ENCODE results near the gene C2orf76. TPM values are rescaled to one million over a fixed set of nuclear protein-coding genes. Genes with fewer than 3 reads are reported as not detected.
A peak's percentile ranks its signal among the peaks of the same experiment; 100 is the strongest.

The C2orf76 gene
- total and polyA plus RNA-seq, 10 of the 15 experiments (the other 5 are each of a cell fraction or from before 2014, with no cell fraction given): 14.0 to 46.1 (median 25.4) TPM

DNA sequence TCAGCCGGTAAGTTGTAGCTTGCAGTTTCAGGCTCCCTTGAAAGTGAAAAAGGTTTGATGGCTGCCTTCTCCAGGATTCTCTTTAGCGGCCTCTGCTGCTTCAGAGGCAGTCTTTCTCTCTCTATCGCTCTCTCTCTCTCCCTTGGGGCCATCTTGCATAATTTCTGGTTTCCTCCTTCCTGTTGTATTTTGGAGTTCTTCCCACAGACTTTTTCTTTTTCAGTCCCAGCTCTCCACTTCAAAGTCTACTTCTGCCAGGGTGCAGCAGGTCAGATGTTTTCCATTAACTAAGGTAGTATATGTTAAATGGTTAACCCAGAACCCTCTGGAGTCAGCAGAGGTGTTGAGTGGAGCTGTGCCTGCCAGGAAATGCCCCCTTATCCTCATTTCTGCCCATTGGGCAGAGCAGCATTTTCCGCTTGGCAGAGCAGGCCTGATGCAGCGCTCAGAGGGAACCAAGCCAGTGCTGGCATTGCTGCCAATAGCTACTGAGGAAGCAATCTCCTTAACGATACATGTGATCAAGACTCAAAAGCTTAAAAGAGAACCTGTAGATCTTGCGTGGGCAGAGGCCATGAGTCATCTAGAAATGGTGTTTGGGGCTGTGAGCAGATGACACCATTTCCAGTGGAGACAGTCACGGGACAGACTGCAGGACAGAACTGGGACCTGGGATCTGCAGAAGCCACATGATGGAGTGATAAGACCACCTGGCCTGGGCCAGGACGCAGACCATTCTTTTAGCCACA lies 20.9 kb upstream of the C2orf76 start (continued):
- TF ChIP-seq, protein P1, sequence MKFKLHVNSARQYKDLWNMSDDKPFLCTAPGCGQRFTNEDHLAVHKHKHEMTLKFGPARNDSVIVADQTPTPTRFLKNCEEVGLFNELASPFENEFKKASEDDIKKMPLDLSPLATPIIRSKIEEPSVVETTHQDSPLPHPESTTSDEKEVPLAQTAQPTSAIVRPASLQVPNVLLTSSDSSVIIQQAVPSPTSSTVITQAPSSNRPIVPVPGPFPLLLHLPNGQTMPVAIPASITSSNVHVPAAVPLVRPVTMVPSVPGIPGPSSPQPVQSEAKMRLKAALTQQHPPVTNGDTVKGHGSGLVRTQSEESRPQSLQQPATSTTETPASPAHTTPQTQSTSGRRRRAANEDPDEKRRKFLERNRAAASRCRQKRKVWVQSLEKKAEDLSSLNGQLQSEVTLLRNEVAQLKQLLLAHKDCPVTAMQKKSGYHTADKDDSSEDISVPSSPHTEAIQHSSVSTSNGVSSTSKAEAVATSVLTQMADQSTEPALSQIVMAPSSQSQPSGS (IDR thresholded peaks at IDR 0.05; ENCODE audit: low read length): peak; percentile 34; the same call in 1 of the 2 replicates
- TF ChIP-seq, protein P2, sequence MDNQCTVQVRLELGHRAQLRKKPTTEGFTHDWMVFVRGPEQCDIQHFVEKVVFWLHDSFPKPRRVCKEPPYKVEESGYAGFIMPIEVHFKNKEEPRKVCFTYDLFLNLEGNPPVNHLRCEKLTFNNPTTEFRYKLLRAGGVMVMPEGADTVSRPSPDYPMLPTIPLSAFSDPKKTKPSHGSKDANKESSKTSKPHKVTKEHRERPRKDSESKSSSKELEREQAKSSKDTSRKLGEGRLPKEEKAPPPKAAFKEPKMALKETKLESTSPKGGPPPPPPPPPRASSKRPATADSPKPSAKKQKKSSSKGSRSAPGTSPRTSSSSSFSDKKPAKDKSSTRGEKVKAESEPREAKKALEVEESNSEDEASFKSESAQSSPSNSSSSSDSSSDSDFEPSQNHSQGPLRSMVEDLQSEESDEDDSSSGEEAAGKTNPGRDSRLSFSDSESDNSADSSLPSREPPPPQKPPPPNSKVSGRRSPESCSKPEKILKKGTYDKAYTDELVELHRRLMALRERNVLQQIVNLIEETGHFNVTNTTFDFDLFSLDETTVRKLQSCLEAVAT (IDR thresholded peaks at IDR 0.05): peak; percentile 36; the same call in 1 of the 2 replicates
- TF ChIP-seq IKZF2 (IDR thresholded peaks at IDR 0.05) (peak; percentile 73 to 75), CHD2 (IDR thresholded peaks at IDR 0.05; ENCODE audit: borderline replicate concordance, low read depth, low read length) (no peak), SIX5 (IDR thresholded peaks at IDR 0.05; ENCODE audit: low read depth, low read length, severe bottlenecking) (no peak), NFIC (IDR thresholded peaks at IDR 0.05; ENCODE audit: low read depth, low read length) (peak; percentile 34; the same call in 1 of the 2 replicates), EP300 (IDR thresholded peaks at IDR 0.05; ENCODE audit: borderline replicate concordance in 1 of 2, control insufficient read depth in 1 of 2, low read depth in 2 of 2, low read length in 2 of 2) (peak in 1 of 2 experiments; percentile 32; a peak in 1 of 4 replicates), SUZ12 (IDR thresholded peaks at IDR 0.05; ENCODE audit: unreplicated experiment) (no peak), PAX5 (IDR thresholded peaks at IDR 0.05; ENCODE audit: borderline replicate concordance, low read depth, low read length) (peak; percentile 61; the same call in 1 of the 2 replicates), RAD51 (IDR thresholded peaks at IDR 0.05) (peak; percentile 67), BACH1 (IDR thresholded peaks at IDR 0.05; ENCODE audit: borderline replicate concordance) (peak; percentile 33; the same call in 1 of the 2 replicates), FOXK2 (IDR thresholded peaks at IDR 0.05) (no peak), POLR2AphosphoS5 (IDR thresholded peaks at IDR 0.05; ENCODE audit: low read length) (no peak), ZNF207 (IDR thresholded peaks at IDR 0.05; ENCODE audit: borderline replicate concordance) (no peak), JUNB (IDR thresholded peaks at IDR 0.05) (peak; percentile 56), PAX8 (IDR thresholded peaks at IDR 0.05) (no peak)
- TF ChIP-seq, protein P3, sequence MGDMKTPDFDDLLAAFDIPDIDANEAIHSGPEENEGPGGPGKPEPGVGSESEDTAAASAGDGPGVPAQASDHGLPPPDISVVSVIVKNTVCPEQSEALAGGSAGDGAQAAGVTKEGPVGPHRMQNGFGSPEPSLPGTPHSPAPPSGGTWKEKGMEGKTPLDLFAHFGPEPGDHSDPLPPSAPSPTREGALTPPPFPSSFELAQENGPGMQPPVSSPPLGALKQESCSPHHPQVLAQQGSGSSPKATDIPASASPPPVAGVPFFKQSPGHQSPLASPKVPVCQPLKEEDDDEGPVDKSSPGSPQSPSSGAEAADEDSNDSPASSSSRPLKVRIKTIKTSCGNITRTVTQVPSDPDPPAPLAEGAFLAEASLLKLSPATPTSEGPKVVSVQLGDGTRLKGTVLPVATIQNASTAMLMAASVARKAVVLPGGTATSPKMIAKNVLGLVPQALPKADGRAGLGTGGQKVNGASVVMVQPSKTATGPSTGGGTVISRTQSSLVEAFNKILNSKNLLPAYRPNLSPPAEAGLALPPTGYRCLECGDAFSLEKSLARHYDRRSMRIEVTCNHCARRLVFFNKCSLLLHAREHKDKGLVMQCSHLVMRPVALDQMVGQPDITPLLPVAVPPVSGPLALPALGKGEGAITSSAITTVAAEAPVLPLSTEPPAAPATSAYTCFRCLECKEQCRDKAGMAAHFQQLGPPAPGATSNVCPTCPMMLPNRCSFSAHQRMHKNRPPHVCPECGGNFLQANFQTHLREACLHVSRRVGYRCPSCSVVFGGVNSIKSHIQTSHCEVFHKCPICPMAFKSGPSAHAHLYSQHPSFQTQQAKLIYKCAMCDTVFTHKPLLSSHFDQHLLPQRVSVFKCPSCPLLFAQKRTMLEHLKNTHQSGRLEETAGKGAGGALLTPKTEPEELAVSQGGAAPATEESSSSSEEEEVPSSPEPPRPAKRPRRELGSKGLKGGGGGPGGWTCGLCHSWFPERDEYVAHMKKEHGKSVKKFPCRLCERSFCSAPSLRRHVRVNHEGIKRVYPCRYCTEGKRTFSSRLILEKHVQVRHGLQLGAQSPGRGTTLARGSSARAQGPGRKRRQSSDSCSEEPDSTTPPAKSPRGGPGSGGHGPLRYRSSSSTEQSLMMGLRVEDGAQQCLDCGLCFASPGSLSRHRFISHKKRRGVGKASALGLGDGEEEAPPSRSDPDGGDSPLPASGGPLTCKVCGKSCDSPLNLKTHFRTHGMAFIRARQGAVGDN (IDR thresholded peaks at IDR 0.05): peak; percentile 55; the same call in 1 of the 2 replicates
- TF ChIP-seq, protein P4, sequence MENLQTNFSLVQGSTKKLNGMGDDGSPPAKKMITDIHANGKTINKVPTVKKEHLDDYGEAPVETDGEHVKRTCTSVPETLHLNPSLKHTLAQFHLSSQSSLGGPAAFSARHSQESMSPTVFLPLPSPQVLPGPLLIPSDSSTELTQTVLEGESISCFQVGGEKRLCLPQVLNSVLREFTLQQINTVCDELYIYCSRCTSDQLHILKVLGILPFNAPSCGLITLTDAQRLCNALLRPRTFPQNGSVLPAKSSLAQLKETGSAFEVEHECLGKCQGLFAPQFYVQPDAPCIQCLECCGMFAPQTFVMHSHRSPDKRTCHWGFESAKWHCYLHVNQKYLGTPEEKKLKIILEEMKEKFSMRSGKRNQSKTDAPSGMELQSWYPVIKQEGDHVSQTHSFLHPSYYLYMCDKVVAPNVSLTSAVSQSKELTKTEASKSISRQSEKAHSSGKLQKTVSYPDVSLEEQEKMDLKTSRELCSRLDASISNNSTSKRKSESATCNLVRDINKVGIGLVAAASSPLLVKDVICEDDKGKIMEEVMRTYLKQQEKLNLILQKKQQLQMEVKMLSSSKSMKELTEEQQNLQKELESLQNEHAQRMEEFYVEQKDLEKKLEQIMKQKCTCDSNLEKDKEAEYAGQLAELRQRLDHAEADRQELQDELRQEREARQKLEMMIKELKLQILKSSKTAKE (IDR thresholded peaks at IDR 0.05; ENCODE audit: low read depth, poor library complexity, severe bottlenecking): peak; percentile 29

All from GM12878 (cell line).